GM18867 (cell line): ENCODE results near the gene SPAG9.

ENCODE experiments used
- ATAC-seq: cut with Tn5 transposase; IDR thresholded peaks from one replicate; pipeline ENCODE4 v1.9.1; 2021; ENCODE audit warnings: mild to moderate bottlenecking, moderate library complexity; ENCODE audit not compliant: unreplicated experiment

SPAG9 gene

DNA sequence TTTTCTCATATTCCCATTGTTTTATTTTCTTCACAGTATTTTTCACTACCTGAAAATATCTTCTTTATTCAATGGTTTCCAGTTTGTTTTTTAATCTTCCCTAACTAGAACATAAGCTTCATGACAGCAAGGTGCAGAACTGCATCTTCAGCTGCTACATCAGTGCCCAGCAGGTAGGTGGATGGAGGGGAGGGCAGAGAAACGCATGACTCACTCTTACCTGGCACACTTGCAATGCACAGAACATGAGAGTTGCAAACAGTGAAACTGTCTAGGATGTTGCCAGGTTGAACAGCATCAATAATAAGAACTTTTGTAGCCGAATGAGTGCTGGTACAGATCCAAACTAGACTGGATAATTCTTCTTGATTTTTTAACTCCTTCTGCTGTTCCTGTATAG lies 127.1 kb downstream of the SPAG9 start:
- no peak for ATAC-seq

GRCh38 chr17:50989149-50989548 lies 131.5 kb downstream of the SPAG9 start:
- no peak for ATAC-seq

- no peak for ATAC-seq
Observed at GRCh38 chr17:50988427-50988826, 132.2 kb downstream of the SPAG9 start.

DNA sequence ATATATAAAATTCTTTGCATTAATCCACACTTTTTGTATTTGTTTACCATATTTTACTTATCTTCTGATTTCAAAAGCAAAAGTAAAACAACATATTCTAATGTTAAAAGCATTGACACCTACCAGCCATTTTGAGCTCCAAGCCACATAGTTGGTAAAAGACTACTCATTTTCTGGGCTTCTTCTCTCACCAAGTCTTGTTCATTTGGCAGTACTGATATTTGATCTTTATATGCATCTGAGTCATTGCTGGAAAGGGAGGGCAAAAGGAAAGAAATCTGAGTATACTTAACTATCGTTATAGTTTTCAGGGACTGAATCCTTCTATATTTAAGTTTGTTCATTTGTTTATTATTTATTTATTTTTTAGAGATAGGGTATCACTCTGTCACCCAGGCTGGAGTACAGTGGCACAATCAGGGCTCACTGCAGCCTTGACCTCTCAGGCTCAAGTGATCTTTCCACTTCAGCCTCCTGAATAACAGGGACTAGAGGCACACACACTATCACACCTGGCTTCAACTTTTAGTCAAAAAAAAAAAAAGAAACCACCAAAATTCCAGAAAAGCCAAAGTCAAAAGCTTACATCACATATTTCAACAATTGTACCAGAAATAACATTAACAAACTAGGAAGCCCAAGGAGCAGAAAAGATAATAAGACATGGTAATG lies 133.5 kb downstream of the SPAG9 start:
- no peak for ATAC-seq

- ATAC-seq: no peak
Observed at GRCh38 chr17:50981279-50981678, 139.4 kb downstream of the SPAG9 start.

GRCh38 chr17:50979524-50979927 lies 141.1 kb downstream of the SPAG9 start:
- no peak for ATAC-seq

DNA sequence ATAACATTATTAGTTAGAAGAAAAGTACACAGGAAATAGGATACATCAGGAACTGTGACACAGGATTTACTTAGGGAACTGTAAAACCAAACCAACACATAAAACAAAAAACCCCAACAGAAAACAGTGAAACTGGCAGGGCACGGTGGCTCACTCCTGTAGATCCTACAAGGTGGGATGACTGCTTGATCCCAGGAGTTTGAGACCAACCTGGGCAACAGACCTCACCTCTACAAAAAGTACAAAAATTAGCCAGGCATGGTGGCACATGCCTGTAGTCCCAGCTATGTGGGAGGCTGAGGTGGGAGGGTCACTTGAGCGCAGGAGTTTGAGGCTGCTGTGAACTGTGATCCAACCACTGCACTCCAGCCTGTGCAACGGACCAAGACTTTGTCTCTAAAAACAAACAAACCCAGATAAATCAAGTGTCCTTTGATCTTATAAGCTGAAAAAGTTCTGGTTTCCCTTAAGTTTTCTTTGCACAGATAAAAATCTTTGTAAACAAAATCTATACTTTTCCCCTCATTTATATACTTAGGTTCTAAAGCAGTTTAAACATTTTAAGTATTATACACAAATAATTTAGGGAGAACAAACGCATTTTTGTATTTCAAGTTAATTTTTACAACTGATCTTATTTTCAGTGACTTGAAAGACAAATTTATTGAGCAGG lies 143.0 kb downstream of the SPAG9 start:
- no peak for ATAC-seq

GRCh38 chr17:50976951-50977472 lies 143.7 kb downstream of the SPAG9 start:
- ATAC-seq: no peak

DNA sequence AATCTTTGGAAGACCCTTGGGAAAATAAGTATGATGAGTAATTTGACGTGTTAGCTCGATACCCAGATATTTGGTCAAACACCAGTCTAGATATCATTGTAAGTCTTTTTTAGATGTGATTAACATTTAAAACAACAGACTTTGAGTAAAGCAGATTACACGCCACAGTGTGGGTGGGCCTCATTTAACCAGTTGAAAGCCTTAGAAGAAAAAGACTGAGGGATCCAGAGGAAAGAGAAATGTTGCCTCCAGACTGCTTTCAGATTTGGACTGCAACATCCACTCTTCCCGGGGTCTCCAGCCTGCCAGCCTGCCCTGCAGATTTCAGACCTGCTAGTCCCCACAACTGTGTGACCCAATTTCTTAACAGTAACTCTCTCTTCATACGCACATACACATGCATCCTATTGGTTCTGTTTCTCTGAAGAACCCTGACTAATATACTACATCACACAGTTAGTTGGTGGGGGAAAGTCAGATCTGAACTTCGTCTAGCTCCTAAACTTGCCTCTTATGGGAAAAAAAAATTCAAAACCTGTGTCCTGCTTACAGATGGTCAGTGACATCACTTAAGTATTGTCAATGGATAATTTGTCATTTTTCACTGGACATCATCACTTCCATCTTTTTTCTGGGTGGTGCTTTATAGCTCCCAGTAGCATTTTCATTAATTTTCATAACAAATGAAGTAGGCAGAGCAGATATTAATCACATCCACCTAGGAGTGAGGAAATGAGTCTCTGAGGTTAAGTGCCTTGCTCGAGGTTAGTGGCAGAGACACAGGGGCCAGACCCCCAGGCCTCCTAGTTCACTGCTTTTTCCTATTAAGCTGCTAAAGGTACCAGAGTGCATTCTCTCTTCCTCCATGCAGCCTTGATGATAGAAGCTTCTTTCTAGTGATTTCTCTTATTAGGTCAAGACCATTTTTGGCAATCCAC lies 146.8 kb downstream of the SPAG9 start:
- no peak for ATAC-seq

DNA sequence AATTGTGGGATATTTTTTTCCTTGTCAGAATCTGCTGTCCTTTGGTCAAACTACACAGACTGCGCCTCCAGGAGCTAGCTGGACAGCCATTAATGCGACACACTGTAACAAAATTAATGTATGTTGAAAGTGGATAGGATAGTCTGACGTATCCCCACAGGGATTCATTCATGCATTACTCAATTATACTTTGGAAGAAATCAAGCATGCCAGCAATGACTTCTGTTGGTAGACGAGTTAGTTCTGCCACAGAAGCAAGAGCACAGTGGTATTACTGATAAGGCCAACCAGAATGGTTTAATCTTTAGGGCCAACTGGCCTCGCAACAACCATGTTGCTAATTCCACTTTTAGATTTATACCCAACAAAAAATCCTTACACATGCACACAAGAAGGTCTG lies 148.1 kb downstream of the SPAG9 start:
- no peak for ATAC-seq

DNA sequence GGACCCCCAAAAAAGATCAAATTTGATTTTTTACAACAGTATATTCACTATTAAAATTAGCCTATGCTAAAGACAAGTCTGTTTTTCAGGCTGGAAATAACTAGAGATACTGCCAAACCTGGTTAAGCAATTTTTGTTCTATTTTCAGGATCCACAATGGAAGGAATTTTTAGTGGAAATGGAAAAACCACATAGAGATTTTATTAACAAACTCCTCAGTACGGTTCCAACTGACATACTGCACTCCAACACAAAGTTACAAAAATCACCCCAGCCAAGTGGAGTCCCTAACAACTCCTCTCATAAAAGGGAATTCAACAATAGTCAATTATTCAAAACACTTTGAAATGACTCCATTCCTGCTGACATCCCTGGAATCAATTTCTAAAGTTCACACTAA lies 152.9 kb downstream of the SPAG9 start:
- ATAC-seq: no peak

DNA sequence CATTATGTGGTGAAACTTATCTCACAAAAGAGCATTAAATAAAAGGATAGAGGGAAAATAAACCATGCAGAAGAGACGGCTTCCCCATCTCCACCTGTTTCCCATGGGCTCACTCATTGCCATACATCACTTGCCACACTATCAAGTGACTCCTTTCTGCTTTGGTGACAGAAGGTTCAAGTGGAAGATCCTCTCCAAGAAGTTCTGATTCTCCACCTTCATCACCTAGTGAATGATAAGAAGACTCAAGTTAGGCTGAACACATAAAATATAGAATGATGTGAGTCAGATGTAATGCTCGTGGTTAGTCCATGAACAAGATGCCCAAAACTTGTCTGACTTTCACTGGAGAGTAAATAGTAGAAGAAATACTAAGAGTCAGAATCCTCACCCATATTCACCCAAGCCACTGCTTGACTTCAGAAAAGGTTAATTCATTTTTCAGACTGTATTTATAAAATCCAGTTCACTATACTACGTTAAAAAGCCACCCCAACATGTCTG lies 154.5 kb downstream of the SPAG9 start:
- ATAC-seq: no peak

DNA sequence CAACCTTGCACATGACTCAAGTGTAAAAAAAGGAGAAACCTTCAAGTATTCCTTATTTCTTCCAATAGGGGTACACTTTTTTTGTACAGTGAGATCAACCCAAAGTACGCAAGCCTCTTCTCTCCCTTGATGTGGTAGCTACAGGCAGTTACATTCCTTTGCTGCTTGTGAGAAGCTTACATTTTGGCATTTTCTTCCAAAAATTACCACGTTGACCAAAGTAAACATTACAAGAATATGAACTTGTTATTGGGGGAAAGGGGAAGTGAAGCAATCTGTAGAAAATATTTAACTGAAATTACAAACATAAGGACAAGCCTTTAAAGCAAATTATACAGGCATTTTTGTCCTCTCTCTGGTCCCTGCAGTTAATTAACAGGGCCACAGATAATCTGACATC lies 157.5 kb downstream of the SPAG9 start:
- no peak for ATAC-seq

DNA sequence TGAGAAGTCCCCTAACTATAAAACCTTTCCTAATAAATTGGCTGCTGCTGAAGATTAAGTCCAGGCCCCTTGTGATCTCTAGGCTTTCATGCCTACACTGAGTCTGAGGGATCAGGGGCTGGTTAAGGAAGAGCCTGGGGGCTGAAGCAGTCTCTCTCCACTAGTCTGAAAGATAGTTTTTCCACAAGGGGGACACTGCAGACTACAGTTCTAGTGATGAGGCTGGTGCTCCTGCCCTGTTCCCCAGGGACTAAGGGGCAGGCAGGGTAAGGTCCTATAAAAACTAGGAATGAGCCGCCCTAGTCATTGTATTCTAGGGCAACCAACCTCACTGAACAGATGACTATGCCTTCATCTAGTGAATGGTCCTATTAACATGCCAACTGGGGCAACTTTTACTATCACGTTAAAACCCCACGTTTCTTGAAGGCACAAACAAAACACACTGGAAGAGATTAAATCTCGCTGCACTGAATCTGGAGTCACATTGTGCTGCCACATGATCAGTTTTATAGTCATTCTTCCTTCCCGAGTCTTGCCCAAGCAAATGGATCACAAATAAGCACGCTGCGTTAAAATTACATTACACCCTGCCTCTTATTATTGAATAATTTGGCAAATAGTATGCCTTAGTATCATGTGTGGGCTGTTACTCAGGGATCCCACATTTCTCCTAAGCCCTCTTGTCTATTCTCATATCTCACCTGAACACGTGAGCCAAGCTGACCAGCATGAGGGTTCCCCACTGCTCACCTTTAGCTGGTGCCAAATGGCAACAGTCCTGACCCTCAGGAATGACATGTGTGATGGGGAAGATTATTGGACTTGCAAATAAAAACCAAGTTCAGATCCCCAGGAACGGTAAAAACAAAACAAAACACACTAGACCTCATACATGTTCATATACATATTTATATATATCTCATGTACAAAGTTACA lies 159.1 kb downstream of the SPAG9 start:
- no peak for ATAC-seq

GRCh38 chr17:50959341-50959740 lies 161.3 kb downstream of the SPAG9 start:
- no peak for ATAC-seq

DNA sequence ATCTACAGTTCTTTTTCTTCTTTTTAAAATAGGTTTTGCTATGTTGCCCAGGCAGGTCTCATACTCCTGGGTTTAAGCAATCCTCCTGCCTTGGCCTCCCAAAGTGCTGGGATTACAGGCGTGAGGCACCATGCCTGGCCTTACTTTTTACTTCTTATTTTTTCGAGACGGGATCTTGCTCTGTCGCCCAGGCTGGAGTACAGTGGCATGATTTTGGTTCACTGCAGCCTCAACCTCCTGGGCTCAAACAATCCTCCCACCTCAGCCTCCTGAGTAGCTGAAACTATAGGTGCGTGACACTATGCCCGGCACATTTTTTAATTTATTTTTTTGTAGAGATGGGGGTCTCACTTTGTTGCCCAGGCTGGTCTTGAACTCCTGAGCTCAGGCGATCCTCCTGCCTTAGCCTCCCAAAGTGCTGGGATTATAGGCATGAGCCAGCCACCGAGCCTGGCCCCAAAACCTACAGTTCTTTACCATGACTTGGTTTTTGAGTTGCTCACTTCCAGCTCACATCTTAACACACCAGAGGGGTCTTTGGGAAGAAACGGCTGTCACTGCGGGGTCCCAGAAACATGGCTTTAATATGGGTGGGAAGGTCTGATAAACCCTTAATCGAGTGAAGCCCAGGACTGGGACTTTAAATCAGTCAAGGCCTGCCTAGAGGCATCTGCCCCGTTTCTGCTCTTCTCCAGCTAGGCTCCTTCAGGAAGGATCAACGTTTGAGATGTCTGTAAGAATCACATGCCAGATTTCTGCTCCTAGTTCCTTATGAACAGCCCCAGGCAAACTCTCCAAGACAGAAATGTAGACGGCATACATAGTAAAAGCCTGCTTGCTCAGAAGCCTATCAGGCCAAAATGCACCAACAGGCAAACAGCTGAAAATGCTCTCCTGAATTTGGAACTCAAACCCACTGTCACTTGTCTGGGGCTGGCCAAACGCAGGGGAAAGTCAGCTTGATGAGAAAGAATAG lies 162.8 kb downstream of the SPAG9 start:
- ATAC-seq: no peak

GRCh38 chr17:50956750-50957523 lies 163.7 kb downstream of the SPAG9 start:
- peak; percentile 56 for ATAC-seq

- no peak for ATAC-seq
Observed at GRCh38 chr17:50956409-50956749, 164.3 kb downstream of the SPAG9 start.
